ENCODE measurements around the gene PTK6.
A peak's percentile ranks its signal among the peaks of the same experiment; 100 is the strongest.
"Not testable (repeated sequence)": the region's sequence is repeated elsewhere in the genome, so short reads cannot be mapped to it uniquely, and the experiment has no call there.

Gene PTK6

GRCh38 chr20:63525971-63526370 is 11.2 kb downstream of the PTK6 start:
- no peak for DNase-seq

- DNase-seq: no peak
Measured at GRCh38 chr20:63525185-63525584, 12.0 kb downstream of the PTK6 start.

GRCh38 chr20:63522981-63523611 is 14.1 kb downstream of the PTK6 start:
- DNase-seq: no peak

GRCh38 chr20:63522091-63522868 is 14.9 kb downstream of the PTK6 start:
- no peak for DNase-seq

GRCh38 chr20:63521602-63522001 is 15.6 kb downstream of the PTK6 start:
- DNase-seq: no peak

- no peak for DNase-seq
Measured at GRCh38 chr20:63520934-63521601, 16.1 kb downstream of the PTK6 start.

- DNase-seq: peak; percentile 44
Measured at GRCh38 chr20:63520504-63520933, 16.7 kb downstream of the PTK6 start, which contains the start of gene PPDPF. PPDPF (plus strand) TSS chr20:63520765; CDS start chr20:63521309, 544 bp downstream.

- no peak for DNase-seq
Measured at GRCh38 chr20:63519668-63520503, 17.3 kb downstream of the PTK6 start.

- no peak for DNase-seq
Measured at GRCh38 chr20:63518946-63519667, 18.1 kb downstream of the PTK6 start.

GRCh38 chr20:63518351-63518861 is 18.8 kb downstream of the PTK6 start:
- DNase-seq: no peak

GRCh38 chr20:63517376-63518309 is 19.5 kb downstream of the PTK6 start:
- no peak for DNase-seq

- not testable (repeated sequence) for DNase-seq
Measured at GRCh38 chr20:63514520-63514919, 22.7 kb downstream of the PTK6 start.

GRCh38 chr20:63513207-63513606 is 24.0 kb downstream of the PTK6 start:
- DNase-seq: no peak

GRCh38 chr20:63509088-63509564 is 28.1 kb downstream of the PTK6 start:
- DNase-seq: no peak

- DNase-seq: no peak
Measured at GRCh38 chr20:63508072-63508768, 29.0 kb downstream of the PTK6 start.

GRCh38 chr20:63507083-63507743 is 30.0 kb downstream of the PTK6 start:
- DNase-seq: no peak

- DNase-seq: no peak
Measured at GRCh38 chr20:63505723-63506122, 31.5 kb downstream of the PTK6 start.

- DNase-seq: no peak
Measured at GRCh38 chr20:63505281-63505680, 31.9 kb downstream of the PTK6 start.

- no peak for DNase-seq
Measured at GRCh38 chr20:63504642-63505041, 32.5 kb downstream of the PTK6 start.

Measured in SHP77 treated with DMSO at 0.1 percent for 48 hours (cell line).